Right lobe of liver (tissue), 4 donors: ENCODE results near the gene KRT16.

Source experiments
- CTCF ChIP-seq, 4 donors: fragments of 200-600 bp in 3 of 4; fragments of 450-650 bp in 1 of 4; IDR thresholded peaks; one replicate each; pipeline versions ENCODE4 v1.5.1 to v1.8.0; 2016 to 2022; ENCODE audit warnings: antibody characterized with exemption in 4 of 4, mild to moderate bottlenecking in 2 of 4
- POLR2A ChIP-seq: fragments of 450-650 bp; IDR thresholded peaks from one replicate; pipeline ENCODE4 v1.6.1; 2017; ENCODE audit warnings: antibody characterized with exemption, mild to moderate bottlenecking
- donor health status: DM: no; HTN: no; CAD: no.
- donor health status: DM: no; HTN: no; CAD: no.
- donor health status: DM: no; HTN: yes; CAD: no.

DNA sequence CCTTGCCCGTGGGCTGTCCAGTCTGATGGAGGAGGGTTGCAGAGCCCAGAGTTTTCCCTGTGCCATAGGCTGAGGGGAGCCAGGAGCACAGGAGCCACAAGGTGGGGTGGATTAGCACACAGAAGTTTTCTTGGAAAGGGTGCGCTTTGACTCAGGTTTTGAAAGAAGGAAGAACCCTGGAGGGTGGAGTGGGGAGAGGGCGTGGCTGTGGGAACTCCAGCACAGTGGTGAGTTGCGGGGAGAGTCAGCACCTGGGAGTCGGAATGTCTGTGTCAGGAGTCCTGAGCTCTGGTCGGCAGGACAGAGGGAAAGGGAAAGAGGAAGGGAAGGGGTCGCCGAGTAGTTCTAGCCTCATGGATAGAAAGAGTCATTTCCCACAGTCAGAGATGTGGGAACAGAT lies 17.0 kb downstream of the KRT16 start:
- TF ChIP-seq CTCF (IDR thresholded peaks at IDR 0.05) = no peak
- no peak for TF ChIP-seq POLR2A
